ENCODE measurements around the gene BCL2L1.

The BCL2L1 gene

DNA sequence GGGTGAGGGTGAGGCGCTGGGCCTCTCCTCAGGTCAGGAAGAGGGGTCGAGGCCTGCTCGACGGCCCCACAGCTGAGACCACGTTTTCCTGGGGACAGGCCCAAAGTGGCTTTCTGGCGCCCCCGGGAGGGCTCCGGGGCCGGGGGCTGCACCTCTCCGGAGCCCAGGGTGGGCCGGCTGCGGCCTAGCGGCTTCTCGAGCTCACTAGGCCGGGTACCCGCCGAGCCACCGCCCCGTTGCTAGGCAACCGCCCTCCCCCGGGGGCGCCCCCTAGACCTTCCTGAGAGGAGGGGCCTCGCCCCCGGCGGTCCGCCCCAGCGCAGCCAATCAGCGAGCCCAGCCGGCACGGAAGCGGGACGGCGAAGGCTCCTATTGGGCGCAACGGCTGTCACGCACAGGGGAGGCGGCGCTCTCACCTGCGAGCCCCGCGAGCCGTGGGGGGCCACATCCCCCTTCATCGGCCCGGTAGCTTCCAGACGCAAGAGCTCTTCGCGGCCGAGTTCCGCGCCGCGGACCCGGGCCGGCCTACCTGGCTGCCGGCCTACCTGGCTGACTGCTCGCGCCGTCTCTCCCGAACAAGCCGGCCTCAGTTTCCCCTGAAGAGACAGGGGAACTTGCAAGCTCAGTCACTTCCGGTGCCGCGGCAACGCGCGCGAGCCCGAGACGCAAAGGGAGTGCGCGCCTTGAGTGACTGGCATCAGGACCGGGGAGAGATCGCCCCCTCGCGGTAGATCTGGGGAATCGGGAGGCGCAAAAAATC, 831 bp upstream of the BCL2L1 start:
- DNase-seq (ENCODE audit: low read depth in 2 of 2): peak; percentile 98

DNA sequence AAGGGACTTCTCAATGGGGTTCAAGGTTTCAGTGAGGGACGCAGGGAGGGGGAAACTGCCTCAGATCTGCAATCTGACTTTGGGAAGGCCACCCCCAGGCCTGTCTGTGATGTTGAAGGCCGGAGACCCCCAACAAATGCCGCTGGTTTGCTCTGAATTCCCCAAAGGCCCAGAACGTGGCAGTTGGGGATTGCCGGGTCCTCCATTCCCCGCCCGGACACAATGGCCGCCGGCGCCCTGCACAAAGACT, 326 bp upstream of the BCL2L1 start:
- DNase-seq (ENCODE audit: low read depth in 2 of 2): no peak

DNA sequence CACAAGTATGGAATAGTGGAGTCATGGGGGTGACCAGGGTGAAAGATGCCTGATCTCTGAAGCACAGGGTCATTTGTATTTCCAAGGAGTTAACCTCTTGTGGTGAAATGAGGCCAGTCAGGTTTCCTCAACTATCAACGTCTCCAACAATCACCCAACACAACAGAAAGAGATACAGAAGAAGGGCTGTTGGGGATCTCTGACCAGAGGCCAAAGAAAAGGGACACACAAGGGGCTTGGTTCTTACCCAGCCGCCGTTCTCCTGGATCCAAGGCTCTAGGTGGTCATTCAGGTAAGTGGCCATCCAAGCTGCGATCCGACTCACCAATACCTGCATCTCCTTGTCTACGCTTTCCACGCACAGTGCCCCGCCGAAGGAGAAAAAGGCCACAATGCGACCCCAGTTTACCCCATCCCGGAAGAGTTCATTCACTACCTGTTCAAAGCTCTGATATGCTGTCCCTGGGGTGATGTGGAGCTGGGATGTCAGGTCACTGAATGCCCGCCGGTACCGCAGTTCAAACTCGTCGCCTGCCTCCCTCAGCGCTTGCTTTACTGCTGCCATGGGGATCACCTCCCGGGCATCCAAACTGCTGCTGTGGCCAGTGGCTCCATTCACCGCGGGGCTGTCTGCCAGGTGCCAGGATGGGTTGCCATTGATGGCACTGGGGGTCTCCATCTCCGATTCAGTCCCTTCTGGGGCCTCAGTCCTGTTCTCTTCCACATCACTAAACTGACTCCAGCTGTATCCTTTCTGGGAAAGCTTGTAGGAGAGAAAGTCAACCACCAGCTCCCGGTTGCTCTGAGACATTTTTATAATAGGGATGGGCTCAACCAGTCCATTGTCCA, 1.0 kb downstream of the BCL2L1 start:
- DNase-seq (ENCODE audit: low read depth in 2 of 2): no peak

DNA sequence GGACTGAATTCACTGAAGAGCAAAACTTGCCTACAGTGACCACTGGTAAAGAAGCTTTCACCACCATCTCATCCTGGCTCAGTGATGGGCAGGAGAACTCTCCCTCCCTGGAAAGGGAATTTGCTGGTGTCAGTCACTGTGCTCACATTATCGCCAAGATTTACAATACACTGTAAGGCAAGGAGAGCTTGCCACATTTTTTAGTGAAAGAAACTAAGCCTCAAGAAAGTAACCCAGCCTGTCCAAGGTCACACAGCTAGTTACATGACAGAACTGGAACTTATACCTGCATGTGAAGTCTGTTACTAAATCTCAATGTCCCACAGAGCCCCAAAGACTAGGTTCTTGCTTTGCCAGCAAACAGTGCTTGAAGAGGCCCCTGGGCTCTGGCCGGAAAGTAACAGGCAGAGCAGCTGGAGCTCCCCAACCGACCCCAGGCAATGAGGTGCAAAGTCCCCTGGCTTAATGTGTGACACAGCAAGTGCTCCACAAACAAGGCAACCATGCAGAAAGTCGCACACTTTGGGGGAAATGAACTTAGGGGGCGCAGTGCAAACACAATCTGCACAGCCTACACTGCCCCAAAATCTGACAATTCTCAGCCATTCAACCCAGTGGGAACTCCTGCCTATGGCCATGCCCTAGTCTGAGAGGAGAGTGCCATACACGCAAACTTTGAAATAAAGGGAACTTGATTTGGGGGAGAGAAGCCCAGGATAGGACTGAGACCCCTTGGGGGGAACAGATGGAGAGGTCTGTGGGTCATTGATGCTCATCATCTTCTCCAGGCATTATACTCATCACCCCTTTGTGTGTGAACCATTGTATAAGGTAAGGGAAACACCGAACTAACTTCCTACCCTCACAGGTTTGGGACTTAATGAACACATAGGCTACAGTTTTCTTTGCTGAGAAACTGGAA, 1.9 kb downstream of the BCL2L1 start:
- DNase-seq (ENCODE audit: low read depth in 2 of 2): no peak

DNA sequence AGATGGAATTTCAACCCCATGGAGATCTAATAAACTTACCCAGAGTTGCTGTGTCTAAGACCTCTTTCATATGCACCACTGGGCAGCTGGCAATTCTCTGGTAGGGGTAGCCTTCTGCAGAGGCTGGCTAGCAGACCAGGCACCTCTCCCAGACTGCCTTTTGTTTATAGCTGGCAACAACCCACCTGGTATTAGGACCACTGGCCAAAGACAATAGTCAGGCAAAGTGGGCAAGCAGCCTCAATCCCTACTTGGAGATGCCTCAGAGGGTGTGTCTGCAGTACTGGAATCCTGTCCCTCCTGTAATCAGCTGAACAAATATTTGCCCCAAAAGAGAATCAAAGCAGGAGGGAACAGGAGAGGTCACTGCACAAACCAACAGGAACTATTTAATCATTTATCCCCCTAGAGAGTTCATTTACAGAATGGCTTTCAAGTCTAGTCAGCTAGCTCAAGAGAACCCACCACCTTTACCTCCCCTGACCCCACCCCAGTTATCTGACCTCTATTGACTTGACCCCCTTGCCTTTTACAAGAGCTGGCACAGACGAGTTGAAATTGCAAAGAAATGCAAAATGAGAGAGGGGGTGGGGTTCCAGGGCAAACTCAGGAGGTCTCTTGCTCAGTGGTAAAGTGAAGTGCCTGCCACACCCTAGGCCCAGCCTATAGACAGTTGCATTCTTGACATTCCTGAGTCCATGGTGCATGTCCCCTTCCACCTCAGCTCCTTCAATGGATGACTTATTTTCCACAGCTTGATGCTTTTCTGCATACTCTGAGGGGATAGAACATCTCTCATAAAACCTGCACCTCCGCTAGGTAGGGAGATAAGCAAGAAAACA, 2.8 kb downstream of the BCL2L1 start:
- DNase-seq (ENCODE audit: low read depth in 2 of 2): no peak

DNA sequence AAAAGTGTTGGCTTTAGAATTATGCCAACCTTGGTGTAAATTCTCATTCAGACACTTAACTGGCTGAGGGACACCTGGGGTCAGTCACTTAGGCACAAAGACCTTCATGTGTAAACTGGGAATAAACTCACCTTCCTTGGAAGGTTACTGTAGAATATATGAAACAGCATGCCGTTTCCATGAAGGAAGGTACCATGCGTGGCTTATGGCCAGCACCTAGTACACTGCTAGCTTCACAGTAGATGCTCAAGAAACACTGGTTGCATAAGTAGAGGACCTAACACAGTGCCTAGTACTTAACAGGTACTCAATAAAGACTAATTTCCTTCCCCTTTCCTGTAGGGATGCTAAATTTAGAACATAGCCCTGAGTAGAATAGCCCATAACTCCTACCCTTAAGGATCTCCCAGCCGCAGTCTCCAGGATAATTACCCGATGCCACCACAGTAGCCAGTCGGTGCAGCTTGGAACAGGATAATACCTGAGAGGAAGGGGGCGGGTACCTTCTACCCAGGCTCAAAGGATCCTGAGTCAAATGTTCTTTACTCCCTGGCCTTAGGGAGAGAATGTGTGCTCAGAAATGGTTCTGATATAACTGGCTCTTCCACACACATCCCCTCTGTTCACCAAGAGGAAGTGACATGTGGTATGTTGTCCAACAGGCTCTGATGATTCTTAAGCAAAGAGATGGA, 3.6 kb downstream of the BCL2L1 start:
- no peak for DNase-seq (ENCODE audit: low read depth in 2 of 2)

DNA sequence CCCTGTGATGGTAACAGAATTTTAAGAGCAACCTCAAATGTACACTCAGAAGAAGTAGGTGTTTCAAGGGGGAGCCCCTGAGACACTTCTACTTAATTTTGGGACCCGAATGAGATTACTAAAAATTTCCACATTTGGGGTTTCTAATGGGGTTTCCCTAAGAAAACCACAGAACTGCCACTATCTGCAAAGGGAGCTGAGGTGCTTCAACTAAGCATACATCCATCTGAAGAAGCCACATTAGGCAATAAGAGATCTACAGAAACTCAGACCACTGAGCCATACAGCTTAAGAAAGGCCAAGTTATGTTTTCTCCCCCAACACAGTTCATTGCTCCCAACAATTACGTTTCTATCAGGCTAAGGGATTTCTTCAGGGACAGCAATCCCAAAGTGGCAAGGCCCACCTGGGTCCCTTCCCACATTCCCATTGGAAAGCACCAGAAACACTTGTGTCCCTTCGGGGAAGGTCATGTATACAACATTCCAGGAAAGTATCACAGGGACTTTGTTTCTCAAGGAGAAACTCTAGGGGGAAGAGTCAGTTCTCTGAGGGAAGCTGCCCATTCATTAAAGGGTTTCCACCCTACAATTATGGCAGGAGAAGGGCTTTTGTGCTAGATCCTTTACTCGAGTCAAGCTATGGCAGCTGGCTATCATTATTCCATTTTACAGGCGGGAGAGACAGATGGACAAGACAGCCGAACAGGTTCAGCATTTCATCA, 5.0 kb downstream of the BCL2L1 start:
- no peak for DNase-seq (ENCODE audit: low read depth in 2 of 2)

DNA sequence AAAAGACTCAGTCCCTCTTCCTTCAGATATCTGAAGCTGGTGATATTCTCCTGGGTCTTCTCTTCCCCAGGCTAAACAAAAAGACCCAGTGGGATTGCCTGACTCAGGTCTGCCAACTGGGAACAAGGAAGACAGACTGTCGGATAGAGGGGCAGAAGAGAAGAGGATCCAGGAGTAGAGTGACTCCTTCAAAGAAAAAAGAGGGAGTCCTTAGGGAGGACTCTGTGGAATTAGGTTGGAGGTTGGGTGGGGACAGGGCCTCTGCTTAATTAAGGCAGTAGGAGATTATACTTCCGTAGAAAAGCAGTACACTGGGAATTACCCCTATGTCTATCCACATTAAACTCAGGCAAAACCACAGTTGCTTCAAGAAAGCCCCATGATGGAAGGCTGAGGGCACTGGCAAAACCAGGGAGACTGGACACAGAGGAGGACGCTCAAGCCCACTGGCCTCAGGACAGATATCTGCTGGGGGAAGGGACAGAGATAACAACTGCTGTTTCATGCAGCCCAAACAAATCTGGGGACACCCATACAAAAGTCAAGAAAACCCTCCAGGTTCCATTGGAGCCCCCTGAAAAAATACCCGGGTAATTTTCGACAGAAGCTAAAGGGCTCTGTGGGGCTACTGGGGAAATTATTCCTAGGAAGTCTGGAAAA, 5.7 kb downstream of the BCL2L1 start:
- DNase-seq (ENCODE audit: low read depth in 2 of 2): no peak

DNA sequence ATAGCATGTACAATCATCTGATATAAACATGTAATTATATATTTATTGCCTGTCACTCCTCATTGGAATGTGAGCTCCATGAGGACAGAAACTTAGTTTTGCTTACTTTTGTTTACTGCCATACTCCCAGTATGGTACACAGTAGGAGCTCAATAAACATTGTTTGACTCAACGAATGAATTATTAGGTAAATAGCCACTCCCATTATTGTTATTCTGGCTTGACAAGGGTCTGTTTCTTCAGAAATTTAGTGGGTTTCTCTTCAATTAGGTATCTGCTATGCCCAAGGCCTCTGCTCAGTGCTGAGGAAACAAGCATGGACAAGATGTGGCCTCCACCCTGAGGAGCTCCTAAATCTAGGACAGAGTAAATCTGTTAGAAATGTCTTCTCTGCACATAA, 6.3 kb downstream of the BCL2L1 start:
- DNase-seq (ENCODE audit: low read depth in 2 of 2): no peak

DNA sequence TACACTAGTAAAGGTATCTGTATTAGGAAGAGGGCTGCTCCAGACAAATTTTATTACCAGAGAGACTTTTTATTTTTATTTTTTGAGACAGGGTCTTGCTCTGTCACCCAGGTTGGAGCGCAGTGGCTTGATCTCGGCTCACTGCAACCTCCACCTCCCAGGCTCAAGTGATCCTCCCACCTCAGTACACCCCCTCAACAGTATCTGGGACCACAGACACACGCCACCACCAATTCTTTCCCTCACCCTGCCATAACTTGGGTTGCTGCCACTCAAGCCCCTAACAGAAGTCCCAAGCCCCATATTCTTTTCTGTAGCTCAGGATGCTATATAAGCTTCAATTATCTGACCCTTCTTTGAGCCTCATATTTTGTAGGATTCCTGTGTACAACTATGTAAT, 6.9 kb downstream of the BCL2L1 start:
- DNase-seq (ENCODE audit: low read depth in 2 of 2): no peak

DNA sequence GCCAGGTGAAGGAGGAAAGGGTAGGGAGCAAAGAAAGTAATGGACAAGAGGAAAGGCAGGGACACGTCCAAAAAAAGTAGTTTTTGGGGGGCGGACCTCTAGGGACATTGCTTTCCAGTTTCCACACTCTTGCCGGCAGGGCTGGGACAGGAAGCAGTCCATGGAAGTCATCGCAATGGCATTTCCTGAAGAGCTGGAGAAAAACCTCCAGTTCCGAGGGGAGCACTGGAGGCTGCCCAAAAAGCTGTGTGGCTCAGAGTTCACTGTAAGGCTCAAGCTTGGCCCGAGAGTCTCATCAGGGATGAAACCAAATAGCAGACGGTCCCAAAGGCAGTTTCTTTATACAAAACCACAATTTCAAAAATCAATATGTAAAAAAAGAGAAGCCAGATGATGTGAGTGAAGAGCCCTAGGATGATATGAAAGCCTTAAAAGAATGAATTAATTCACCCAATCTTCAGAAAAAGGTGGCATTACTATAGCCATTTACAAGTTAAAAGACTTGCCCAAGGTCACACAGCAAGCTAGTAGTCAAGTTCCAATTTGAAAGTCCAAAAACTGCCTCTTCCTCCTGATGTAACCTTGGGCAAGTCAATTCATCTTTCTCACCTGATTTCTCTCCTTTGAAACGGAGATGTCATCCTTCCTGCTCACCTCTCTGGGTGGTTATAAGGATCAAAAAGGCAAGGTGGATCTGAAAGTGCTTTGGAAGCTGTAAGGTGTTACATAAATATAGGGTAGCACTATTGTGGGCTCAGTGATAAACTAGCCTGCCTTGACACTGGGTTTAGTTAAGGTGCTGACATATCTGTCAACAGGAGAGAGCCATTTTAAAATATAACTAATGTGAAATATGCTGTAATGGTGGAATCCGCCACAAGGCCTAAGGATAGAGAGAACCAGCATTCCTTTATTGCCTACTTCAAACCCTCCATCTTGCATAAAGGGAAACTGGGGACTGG, 9.1 kb downstream of the BCL2L1 start:
- DNase-seq (ENCODE audit: low read depth in 2 of 2): no peak

DNA sequence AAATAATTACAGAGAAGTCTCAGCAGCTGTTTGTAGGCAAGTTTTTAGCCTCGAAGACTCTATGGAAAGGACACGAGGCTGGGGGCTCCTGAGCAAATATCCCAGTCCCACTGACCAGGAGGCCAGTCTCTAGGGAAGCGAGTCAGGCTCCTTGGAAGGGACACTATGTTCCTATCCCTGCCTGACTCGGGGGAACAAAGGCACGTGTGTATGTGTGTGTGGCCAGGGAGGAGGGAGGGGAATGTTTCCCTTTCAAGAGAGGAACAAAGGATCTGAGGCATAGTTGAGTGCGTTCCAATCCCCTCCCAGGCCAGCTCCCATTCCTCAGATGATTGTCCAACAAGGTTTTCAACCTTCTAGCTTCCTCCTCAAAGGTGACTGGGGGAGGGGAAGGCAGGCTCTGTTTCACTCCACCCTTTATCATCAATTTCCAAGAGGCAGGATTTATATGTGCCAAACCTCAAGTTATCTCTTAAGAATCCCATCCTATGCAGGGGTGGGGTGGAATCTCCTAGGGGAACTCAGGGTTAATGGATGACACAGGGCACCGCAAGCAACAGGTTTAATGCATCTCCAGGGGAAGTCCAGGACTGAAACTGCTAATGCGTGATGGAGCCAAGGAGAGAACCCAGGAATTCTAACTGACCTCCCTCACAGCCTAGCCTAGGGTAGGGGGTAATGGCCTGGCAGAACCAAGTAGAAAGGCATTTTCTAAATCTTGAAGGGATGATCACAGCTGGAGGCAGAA, 9.9 kb downstream of the BCL2L1 start:
- DNase-seq (ENCODE audit: low read depth in 2 of 2): no peak

DNA sequence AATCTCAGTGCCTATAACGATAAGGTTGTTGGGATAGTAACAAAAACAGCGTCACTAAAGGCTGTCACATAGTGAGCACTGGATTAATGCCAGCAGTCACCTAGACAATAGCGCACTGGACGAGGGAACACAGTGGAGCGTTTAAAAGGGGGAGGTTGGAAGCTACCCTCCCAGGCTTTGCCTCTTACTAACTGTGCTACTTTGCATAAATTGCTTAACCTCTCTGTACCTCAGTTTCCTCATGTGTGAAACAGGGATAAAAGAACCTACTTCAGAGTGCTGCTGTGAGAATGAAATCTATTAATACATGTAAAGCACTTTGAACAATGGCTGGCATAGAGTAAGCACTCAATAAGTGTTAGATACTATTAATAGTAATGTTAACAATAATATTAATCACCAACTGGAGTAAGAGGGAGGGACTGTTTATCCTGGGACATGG, 10.5 kb downstream of the BCL2L1 start:
- DNase-seq (ENCODE audit: low read depth in 2 of 2): no peak

DNA sequence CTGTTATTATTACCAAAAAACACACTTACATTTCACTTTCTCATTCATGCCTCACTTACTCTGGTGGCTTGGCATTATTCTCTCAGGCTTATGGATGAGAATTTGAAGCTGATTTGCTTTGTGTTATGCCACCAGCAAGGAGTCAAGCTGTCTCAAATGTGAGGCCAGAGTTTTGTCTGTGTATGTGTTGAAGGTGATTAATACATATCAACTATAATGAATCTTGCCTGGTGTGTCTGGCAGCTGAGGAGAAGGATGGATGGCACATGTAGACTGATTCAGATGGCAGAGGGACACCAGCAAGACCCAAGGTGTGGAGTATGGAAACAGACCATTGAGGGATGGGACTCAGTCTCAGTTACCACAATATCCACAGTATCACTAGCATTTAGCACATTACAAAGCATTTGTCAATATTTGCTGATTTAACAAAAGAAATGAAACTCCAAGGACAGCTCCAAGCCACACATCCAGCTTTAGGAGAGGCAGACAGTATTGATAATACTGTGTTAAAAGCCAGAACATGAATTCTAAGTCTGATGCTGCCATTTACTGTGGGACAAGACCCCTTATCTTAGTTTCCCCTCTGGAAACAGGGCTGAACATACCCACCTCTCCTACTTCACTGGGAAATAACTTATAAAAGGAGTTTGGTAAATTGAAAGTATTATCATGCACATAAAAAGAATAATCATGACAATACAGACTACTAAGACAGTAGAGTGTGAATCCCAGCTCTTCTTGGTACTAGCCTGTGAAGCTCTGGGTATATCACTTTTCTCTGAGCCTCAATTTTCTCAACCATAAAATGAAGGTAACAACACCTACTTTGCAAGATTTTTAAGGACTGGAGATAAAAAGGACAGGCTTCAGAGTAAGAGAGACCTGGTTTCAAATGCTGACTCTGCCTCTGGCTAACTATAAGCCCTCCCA, 11.2 kb downstream of the BCL2L1 start:
- DNase-seq (ENCODE audit: low read depth in 2 of 2): no peak

DNA sequence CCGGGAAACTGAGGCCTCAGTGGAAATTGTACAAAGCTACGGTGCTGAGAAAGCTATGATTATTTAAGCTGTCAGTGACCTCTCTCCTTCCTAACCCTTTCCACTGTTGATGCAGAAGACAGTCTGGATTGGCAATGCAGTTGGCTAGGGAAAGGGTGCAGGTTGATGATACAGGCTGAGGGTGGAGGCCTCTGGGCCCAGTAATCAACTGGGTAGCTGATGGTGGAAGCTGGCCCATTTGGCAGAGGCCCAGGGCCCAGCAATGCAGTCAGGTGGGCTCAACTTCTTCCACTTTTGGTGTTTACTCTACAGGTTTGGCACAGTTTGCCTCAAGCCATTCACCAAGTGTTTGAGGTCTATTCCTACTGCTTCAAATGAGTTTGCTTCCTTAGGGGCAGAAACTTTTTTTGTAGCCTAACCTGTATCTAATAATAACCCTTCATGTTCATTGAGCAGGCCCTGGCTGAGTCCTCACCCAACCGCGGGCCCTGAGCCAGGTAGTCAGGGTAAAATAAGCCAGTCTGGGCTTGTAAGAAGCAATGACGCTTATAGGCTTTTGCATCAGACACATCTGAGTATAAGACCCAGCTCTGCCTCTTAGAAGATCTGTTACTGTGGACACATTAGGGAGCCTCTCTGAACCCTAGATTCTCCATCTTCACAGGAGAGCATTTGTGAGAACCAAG, 12.1 kb downstream of the BCL2L1 start:
- DNase-seq (ENCODE audit: low read depth in 2 of 2): no peak

DNA sequence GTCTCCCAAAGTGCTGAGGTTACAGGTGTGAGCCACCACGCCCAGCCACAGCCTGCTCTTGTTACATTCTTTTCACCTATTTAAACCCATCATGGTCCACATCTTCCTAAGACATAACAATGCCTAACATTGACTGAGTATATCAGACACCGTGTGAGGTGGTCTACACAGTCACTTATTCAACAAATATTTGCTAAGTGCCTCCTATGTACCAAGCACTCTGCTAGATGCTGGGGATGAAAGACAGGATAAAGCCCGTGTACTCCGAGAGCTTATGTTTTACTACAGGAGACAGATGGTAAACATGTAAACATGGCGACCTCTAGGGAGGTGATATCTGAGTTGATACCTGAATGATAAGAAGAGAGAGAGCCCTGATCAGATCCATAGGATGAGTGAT, 12.7 kb downstream of the BCL2L1 start:
- DNase-seq (ENCODE audit: low read depth in 2 of 2): no peak

All from activated CD4-positive, alpha-beta T cell treated with anti-CD3 and anti-CD28 coated beads for 24 hours (primary cell).